GM21529 (cell line): ENCODE measurements around the gene SMYD3.

Experiments used
- ATAC-seq: cut with Tn5 transposase; IDR thresholded peaks from one replicate; pipeline ENCODE4 v1.9.1; 2021; ENCODE audit not compliant: unreplicated experiment

SMYD3 gene

DNA sequence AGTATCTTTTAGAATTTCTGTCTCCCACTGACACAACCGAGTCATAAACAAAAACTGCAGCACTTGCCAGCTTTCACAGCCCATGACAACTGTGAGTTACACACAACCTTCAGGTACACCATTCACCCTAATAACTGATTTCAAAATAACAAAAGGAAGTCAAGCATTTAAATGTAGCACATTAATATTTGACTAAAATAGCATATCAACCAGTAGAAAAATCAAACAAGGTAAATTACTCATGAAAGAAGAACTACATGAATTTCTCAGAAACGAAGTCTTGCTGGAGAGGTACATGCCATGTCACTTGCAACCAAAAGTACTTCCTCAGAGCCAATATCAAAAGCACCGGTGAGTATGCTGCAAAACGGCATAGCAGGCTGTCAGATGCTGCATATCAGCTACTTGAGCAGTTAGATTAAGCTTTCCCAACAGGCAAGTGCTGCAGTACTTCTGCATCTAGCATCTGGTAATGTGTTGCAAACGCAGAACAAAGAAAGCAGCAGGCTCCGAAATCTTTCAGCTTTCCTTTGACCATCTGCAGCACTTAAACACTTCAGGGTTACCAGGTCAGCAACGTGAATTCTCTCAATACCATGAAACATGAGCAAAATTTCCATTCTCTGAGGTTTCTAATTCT is 223.2 kb downstream of the SMYD3 start:
- no peak for ATAC-seq

DNA sequence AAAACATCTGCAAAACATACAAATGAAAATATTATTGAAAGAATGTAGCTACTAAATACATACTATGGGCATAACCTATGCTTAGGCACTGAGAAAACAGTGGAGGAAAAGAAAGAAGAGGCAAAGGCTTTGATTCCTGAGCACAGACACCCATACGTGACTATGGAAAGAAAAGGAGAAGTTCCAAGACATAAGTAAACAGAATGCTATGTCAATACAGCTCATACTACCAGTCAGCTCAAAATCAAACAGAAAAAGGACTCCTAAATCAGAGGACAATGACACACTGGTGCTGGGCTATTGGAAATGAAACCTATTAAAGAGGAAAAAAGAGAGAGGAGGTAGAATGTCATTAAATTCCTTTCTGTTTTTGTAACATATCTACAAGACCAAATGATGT is 225.4 kb downstream of the SMYD3 start:
- no peak for ATAC-seq

DNA sequence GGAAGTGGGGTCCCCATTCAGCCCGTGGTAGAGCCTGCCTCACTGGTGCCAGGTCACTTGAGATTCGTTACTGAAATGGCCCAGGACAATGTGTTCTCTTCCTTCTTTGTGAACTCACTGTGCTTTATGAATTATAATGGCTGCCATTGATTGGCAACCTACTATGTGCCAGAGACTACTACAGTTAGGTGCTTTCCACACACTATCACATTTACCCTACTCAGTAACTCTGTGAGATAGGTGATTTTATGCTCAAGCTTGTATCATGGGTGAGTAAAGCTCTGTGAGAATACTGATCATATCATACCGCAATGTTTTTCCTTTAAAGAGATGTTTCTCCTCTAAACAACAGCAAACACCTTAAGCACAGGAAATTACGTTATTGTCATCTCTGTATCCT is 225.9 kb downstream of the SMYD3 start:
- ATAC-seq = no peak

DNA sequence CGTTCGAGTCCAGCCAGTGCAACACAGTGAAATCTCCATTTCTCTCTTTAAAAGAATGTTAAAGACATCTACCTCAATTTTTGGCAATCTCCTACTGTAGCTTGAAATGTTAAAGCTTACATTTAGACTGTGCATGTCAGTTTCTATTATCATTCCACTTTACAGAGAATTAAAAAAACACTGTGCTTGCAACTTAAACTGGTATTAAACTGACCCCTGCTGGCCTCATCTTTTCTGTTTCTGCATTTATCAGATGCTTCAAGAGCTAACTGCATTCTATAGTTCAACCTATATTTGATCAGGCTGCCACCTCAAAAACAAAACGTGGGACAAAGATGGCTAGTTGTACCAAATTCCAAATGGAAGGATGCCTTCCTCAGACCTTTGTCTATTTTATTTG is 226.5 kb downstream of the SMYD3 start:
- no peak for ATAC-seq

DNA sequence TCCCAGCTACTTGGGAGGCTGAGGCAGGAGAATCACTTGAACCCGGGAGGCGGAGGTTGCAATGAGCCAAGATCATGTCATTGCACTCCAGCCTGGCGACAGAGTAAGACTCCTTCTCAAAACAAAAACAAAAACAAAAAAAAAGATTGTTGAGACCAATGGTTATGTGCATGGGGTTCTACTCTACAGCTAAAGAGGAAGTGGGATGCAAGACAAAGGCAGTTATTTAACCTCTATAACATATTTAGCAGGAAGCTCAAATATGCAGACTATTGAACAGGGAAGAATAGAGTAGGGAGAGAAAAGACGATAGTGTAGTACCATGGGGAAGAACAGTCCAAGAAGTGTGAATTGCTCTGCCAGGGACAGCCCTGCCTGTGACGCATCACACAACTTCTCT is 227.7 kb downstream of the SMYD3 start:
- ATAC-seq = no peak

DNA sequence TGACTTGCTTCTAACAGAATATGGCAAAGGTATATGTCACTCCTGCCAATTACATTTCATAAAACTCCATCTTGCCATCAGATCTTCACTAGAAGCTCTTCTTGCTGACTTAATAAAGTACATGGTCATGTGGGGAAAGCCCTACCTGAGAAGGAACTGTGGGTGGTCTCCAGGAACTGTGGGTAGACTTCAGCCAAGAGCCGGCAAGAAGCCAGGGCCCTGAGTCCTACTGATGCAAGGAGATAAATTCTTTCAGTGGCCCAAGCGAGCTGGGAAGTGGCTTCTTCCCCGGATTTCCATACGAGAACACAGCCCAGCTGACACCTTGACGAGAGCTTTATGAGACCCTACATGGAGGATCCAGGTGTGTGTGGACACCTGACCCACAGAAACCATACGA is 228.7 kb downstream of the SMYD3 start:
- ATAC-seq = no peak

DNA sequence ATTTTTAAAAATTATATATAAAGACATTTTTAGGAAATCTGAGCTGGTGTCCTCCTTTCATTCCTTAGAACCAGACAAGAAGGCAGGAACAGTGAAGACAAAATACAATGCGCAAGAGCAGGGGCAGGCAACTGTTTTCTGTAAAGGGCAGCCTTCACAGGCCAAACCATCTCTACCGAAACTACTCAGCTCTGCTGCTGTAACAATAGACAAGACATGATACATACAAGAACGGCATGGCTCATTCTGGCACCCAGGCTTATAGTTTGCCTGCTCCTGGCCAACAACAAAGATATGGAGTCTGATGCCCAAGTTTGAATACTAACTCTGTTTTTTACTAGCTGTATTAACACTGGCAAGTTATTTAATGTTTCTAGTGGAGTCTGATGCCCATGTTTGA is 232.0 kb downstream of the SMYD3 start:
- no peak for ATAC-seq

DNA sequence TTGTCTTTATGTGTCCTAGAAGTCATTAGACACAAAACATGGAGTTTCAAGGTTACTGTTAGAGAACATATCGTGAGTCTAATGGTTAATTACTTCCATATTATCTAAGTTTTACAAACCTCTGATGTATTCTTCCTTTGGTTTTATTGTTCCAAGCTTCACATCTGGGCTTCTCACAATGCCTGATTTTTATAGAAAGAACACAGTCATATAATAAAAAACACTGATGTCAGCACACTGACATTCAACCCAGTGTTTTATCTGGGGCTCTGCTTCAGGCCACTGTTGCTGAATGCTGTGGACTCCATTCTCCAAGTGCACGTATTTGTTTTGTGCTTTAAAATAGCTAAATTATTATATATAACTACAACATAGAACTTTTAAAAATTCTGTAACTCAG is 232.9 kb downstream of the SMYD3 start:
- no peak for ATAC-seq

DNA sequence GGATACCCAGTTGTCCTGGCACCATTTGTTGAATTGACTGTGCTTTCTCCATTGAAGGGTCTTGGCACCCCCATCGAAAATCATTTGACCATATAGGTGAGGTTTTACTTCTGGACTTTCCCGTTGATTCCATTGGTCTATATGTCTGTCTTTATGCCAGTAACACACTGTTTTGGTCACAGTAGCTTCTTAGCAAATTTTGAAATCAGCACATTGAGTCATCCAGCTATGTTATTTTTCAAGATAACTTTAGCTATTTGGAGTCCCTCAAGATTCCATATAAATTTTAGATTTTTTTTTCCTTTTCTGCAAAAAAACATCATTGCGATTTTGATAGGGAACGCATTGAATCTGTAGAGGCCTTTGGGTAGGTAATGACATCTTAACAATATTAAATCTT is 235.6 kb downstream of the SMYD3 start:
- no peak for ATAC-seq

DNA sequence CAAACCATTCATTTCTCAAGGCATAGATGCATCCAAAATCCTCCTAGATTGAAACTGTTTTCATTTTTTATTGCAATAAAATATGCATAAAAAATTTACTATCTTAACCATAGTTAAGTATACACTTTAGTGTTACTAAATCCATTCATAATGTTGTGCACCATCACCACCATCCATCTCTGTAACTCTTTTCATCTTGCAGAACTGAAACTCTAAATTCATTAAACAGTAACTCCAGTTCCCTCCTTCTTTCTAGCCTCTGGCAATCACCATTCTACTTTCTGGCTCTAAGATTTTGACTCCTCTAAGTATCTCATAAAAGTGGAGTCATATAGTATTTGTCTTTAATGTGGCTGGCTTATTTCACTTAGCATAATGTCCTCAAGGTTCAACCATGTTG is 236.8 kb downstream of the SMYD3 start:
- ATAC-seq = no peak

DNA sequence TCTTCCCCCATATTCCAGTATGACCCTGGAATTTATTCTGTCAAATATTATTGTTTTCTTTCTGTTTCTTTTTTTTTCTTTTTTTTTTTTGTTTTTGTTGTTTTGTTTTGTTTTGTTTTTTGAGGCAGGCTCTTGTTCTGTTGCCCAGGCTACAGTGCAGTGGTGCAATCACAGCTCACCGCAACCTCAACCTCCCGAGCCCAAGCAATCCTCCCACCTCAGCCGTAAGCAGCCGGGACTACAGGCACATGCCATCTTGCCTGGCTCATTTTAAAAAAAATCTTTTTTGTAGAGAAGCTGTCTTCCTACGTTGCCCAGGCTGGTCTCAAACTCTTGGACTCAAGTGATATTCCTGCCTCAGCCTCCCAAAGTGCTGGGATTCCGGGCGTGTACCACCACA is 237.6 kb downstream of the SMYD3 start:
- ATAC-seq = no peak

DNA sequence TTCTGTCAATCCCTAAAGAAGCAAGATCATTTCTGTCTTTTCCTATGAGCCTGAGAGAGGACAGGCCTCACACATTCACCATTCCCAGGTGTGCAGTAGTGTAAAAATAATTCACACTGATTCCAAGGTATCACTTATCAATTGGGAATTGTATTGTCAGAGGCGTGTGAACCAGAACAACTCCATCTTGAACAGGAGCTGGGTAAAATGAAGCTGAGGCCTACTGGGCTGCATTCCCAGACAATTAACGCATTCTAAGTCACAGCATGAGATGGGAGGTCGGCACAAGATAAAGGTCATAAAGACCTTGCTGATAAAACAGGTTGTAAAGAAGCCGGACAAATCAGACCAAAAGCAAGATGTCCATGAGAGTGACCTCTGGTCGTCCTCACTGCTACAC is 239.2 kb downstream of the SMYD3 start:
- ATAC-seq = no peak

DNA sequence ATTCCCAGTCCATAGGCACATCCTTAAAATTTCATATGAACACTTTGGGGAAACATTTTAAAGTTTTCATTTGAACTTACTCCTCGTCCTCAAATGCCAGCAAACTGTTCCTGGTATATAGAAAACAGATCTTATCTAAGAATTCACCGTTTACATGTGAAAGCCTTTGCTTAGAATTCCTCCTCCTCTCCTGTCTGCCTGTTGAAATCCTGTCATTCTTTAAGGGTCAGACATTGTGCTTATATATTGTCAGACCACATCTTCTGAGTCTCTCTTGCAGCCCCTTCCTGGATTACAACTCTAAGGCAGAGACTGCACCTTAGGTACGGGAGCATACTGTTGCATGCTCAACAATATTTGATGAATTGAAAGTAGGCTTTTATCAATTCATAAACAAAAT is 239.7 kb downstream of the SMYD3 start:
- no peak for ATAC-seq

DNA sequence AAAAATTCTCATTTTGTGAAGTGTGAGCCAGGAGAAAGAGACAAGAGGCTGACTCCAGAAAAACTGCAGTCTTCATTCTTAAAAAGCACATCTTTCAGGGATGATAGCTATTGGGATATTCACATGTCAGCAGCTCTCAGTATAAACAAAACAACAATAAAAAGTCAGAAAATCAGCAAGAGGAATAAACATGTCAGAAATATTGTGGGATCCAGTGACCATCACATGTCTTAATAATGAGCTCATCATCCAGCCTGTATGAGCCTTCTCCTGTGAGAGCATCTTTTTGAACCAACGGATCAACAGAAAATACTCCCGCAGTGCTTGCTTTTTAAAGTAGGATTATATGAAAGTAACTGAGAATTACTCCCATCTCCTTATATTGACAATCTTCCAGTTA is 241.6 kb downstream of the SMYD3 start:
- no peak for ATAC-seq

DNA sequence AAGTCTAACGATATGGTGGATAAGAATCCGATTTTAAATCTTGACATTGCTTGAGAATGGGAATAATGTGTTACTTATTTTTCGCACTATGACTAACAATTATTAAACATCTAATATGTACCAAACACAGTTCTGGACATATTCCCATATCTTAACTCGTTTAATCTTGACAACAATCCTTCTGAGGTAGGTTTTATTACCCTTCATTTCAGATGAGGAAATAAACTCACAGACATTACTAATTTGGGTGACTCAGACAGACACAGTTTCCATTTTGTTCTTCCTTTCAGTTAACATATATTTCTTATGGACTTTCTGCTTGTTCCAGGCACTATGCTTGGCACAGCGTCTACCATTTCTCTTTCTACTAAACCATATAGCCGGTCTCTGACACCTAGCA is 244.8 kb downstream of the SMYD3 start:
- no peak for ATAC-seq

DNA sequence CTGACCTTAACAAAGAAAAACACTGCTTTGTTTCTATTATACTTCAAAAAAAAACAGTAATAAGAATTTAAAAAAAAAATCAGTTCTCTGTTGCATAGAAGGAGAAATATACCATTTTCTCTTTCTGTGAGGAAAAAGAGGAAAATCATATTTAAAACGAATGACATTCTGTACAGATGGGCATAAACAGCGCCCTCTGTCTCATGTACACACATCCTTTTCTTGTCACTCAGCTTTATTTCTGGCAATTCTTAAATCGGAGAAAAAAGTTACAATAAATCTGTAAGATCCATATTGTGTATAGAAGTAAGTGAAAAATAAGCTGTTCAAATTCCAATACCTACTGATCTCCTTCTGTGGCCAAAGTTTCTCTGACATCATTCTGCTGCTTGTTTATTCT is 245.4 kb downstream of the SMYD3 start:
- no peak for ATAC-seq

DNA sequence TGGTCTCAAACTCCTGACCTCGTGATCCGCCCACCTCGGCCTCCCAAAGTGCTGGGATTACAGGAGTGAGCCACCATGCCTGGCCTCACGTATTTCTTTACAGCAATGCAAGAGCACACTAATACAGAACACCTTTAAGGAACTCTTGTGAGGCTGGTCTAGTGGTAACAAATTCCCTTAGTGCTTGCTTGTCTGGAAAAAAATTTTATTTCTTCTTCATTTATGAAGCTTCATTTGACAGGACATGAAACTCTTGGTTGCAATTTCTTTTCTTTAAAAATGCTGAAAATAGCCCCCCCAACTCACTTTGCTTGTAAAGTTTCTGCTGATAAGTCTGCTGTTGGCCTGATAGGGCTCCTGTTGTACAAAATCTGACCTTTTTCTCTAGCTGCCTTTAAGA is 248.8 kb downstream of the SMYD3 start:
- no peak for ATAC-seq

DNA sequence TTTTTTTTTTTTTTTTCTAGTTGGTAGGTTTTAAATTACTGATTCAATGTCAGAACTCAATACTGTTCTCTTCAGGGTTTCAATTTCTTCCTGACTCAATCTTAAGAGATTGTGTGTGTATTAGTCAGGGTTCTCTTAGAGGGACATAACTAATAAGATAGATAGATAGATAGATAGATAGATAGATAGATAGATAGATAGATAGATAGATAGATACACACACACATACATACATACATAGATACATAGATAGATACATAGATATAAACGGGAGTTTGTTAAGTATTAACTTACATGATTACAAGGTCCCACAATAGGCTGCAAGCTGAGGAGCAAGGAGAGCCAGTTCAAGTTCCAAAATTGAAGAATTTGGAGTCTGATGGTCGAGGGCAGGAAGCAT is 251.3 kb downstream of the SMYD3 start:
- no peak for ATAC-seq

DNA sequence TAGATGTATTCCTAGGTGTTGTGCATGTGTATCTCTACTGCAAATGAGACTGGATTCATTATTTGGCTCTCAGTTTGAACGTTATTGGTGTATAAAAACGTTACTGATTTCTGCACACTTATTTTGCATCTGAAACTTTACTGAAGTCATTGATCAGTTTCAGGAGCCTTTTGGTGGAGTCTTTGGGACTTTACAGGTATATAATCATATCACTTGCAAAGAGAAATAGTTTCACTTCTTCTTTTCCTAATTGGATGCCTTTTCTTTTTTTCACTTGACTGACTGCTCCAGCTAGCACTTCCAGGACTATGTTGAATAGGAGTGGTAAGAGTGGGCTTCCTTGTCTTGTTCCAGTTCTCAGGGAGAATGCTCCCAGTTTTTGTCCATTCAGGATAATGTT is 252.2 kb downstream of the SMYD3 start:
- ATAC-seq = peak; percentile 53

DNA sequence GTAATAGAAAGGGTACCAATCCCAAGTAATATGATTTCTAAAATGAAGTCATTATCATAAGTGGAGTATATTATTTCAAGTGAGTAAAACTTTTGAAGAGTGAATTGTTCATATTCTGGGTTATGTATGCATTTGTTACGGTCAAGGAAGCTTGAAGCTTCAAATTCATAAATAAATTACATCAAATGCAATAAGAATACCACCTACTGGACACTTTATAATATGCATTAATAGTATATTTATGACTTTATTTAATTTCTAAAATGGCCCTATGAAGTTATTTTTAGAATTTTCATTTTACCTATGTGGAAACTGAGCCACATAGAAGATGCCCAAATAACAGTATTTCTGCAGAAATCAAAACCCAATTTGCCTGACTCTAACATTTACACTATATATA is 260.6 kb downstream of the SMYD3 start:
- ATAC-seq = no peak

DNA sequence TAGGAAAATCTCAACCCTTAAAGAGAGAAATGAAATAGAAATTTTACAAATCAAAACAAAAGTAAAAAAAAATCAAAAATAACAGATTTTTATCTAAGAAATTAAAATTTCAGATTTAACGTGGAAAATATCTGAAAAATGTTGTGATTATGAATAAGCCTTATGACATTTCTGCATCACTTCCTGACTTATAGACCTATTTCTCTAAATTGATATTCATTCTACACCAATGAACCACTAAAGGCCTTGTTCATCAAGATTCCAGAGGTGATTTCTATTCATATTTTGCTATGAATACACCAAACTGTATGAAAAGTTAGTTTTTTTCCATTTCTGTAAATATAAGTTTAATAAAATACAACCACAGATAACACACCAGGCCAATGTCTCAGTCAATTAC is 261.5 kb downstream of the SMYD3 start:
- ATAC-seq = no peak

DNA sequence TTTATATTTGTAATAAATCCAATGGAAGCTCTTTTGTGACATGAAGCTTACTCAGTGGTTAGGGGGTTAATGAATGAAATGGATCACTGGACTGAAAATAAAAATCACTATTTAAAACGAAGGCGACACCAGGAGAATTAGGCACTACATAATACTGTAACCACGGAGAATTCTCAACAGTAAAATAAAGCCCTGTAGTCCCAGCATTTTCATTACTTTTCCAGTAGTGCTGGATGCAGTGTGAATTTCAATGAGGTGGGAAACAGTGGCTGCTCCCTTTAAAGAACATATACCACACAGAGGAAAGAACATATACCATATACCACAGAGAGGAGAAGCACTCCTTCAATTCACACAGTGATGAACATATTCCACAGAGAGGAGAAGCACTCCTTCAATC is 275.0 kb downstream of the SMYD3 start:
- ATAC-seq = no peak

DNA sequence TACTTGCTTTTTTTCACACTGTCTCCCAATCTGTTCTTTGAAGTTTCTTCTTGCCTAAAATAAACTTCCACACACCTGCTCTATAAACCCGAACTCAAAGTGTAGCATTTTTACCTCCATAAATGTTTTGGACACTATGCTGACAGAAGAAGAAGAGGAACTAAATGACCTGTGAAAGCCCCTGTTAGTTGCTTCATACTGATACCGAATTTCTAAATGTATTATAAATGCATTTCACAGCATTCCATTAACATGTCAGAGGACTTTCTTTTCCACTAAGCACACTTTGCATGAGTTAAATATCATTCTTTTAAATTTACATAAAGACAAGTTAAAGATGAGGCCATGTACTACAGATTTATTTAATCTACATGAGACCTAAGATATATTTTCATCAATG is 281.0 kb downstream of the SMYD3 start:
- no peak for ATAC-seq
